Urothelium cell line (cell line): ENCODE measurements around the gene KAT6B.
A peak's percentile ranks its signal among the peaks of the same experiment; 100 is the strongest.

ENCODE experiments used
- DNase-seq: peaks from one replicate; pipeline ENCODE4 v3.0.0; 2011; ENCODE audit warnings: low spot score, mixed read lengths
- FAIRE-seq: peaks from 2 replicates; lab custom pipeline; 2011; peaks lifted over from hg19 to GRCh38; lab: Jason Lieb, UNC

The KAT6B gene

DNA sequence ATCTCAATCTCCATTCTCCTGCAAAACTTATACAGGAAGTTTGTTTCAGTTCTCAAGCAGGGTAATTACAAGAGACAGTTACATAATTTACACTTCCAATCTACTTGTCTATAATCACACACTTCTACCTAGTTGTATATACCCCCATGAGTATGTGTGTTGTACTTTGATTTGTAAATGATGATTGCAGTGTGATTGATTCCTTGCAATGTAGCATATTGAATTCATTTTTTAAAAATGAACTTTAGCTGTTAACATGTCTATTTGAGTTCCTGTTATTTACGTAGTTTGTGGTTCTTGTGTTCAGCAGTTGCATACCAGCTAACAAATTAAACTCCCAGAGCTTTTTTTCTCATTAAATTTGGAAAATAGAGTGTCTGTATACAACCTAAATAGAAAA, 182.6 kb downstream of the KAT6B start:
- no peak for DNase-seq
- no peak for FAIRE-seq

DNA sequence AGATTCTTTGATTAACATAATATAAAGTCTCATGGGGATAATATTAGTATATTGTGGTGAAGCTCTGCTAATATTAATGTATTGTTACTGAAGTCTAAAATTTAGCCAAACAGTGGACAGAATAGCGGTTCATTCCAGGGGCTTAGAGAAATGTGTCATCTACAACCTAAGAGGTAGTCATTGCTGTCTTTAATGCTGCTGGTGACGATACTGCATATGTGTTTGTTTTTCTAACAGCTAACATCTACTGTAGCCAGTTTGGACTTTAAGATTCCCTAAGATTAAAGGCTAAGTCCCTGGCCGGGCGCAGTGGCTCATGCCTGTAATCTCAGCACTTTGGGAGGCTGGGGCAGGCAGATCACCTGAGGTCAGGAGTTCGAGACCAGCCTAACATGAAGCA, 183.0 kb downstream of the KAT6B start:
- no peak for DNase-seq
- no peak for FAIRE-seq

DNA sequence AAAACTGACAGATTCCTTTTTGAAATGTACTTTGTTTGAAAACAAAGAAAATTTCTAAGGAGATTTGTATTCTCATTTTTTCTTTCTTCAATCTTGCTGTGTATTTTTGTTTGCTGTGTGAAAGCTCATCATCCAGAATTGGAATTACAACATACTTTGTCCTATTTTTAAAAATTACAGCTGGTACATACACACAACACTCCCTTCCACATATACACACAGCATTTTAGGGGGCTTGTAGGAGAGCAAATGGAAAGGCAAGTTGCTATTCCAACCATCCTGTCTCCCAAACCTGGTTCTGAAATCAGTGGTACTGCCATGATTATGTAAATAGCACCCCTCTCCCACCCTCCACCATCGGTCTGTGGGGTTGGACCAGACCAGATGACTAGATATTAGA, 184.0 kb downstream of the KAT6B start:
- DNase-seq (no peak), FAIRE-seq (no peak)

DNA sequence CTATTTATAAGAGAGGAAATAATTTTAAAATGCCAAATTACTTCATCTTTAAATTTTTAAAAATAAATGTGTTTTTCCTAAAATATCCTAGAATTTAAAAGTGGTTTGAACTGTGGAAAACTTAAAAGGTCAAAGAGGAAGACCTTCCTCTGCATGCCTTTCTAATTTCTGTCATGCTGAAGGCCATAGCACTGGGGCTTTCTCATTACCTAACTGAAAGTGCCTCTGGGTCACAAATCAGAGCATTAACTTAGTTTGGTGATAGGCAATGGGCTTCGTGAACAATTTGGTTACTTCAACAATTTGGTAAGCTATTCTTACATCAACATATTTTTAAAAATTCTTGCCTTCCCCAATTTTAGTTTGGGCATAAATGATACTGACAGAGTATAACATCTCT, 184.8 kb downstream of the KAT6B start:
- DNase-seq (no peak), FAIRE-seq (no peak)

DNA sequence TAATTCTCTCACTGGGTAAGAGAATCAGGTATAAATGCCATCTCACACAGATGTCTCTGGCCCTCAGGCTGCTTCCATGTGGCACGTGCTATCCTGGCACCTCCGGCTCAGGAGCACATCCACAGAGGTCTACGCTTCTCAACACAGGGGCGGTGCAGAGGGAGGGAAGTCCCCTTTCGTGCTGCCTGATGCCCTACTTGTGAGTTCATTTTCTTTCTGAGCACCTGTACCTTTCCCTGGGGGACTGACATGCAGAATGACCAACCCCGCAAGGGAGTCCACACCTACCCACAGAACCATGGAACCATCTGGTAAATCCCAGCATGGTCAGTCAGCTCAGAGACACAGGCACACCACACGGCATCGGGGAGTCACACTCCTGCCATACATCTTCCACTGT, 186.1 kb downstream of the KAT6B start:
- DNase-seq (no peak), FAIRE-seq (no peak)

DNA sequence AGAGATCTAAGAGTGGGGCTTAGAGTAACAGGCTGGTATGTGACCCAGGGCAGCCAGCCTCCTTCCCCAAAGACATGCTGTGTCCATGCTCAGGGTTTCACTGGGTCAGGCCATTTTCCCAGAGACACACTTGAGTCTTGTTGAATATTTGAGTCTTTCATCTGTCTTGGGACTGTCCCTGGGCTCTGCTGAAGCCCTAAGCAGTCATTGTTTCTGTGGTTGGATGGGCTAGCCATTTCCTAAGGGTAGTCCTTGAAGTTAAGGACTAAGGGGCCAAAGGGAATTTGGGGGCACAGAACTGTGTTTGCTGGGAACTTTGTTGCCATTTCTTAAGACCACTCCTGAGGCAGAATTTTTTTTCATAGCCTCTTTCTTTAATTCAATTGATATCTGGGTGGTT, 186.6 kb downstream of the KAT6B start:
- DNase-seq, result no peak
- no peak for FAIRE-seq

DNA sequence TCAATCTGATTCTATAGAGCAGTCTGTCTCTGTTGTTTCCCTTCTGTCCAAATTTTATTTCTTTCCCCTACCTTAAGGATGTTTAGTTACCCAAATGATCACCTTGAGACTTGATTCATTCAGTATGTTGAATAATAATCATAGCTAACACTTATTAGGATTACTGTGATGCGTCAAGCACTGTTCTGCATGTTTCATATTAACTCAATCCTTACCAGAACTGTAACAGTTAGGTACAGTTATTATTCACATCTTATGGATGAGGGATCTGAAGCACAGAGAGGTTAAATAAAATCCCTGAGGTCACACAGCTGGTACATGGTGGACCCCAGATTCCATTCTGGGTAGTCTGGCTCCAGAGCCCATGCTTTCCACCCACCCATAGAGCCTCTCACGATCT, 187.1 kb downstream of the KAT6B start:
- DNase-seq, result no peak

DNA sequence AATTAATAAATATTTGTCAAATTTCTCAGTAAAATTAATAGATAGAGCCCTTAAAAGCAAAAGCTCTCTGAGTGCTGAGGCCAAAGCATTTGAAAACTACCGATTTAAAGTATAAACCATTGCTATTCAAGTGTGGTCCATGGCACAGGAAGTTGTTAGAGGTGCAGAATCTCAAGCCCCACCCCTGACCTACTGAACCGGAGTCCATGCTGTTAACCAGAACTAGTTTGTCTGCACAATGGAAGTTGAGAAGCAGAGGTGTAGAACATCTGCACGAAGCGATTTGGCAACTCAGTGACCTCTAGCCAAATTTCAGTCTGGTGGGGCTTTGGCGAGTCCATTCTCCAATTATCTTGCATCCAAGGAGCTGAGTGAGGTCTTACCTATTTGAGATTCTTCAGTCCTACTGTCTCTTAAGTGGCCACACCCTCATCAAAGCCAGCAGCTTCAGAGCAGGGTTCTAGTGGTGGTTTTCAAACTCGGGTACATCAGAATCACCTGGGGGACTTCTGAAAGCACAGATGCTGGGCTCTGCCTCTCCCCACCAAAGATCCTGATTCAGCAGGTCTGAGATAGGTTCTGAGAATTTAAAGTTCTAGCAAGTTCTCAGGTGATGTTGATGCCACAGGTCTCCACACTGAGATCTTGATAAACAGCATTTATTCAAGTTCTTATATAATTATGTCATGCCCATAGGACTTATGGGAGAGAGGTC, 188.3 kb downstream of the KAT6B start:
- FAIRE-seq (no peak), DNase-seq (no peak)

More for the DNA sequence above, 187.1 kb downstream of the KAT6B start:
- no peak for FAIRE-seq

DNA sequence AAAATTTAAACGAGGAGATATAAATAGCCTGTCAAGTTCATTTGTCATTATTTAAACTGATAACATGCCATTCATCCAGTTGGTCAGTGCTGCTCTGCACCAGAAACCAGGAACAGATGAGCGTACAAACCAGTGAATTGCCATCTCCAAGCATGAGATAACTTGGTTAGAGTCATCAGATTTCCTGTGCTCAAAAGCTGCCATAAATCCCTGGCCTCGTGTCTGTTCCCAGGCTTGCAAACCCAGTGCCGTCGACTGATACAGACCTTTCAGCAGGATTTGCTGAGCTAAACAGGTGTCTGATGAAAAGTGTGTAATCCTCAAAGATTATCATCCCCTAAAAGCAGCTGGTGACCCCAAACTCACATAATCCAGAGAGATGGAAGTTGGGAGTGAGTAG, 189.0 kb downstream of the KAT6B start:
- DNase-seq, result no peak

DNA sequence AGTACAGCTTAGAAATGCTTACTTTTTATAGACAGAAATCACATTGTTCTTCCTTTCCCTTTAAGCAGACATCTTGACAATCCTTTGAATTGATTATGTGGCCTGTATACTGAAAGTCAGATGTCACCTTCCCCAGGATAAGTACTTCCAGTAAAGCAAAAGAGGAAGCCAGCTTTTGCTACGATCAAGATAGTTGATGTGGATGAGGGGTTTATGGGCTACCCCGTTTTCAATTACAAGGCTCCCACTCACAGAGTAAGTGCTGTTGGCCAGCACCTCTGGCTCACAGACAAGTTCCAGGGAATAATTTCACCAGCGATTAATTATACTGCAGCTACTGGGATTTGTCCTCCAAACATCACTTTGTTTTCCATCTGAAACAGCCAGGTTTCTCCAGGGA, 189.9 kb downstream of the KAT6B start:
- no peak for FAIRE-seq
- DNase-seq, result no peak

More for the DNA sequence above, 189.0 kb downstream of the KAT6B start:
- no peak for FAIRE-seq

DNA sequence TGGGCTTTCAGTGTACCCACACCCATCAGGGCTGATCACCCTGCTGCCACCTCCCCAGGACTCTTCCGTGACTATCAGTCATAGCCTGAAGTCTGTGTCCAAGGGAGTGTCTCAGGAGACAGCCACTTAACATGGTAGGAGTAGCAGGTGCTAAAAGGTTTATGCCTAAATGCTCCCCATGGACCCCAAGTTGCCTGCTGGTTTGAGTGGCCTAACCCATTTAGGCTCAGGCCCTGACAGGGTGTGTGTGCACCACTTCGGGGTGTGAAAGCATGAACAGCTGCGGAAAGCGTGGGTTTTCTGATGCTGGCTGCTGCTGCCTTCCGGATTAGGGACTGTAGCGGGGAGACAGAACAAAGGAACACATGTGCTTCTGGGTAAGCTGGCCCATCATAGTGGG, 191.9 kb downstream of the KAT6B start:
- no peak for DNase-seq
- no peak for FAIRE-seq

DNA sequence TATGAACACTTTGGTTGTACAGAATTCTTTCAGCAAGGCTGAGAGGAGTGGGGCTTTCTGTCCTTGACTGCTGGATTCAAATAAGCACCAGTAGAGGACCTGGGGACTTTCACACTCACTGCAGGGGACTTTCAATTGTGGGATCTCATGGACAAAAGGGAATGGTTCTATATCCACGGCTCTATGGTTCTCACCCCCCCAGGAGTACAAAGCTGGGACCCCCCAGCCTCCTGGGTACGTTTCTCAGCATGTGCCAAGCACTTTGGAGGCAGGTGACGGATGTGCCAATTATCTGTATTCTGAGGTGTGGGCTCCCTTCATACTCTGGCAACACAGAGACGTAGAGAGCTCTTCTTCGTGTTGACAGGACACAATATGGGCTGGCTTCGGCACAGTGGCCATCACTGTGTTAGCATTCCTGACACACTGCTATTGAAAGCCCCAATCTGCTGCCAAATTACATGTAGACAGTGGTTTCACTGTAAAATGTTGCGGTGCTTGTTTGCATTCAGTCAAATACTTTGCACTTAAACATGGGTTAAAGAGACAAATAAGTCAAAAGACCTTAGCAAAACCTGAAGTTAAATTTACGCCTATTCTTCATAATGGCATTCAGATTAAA, 192.4 kb downstream of the KAT6B start:
- FAIRE-seq (no peak), DNase-seq (no peak)

DNA sequence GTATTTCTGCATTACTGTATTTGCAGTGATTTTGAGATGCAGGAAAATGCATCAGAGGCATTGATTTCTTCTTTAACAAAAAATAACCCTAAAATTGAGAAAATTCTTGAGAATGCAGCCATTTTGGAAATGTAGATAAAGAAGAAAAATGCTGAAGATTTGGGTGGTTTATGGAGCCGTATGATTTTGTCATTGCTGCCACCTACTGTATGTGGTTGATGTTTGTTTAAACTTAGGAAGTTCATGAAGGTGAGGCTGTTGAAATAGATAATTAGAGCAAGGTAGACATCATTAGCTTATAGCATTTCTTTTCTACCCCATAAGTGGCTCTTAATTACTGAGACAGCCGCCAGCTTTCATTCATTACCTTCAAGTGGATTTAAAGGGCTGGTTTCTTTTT, 193.0 kb downstream of the KAT6B start:
- DNase-seq, result no peak
- no peak for FAIRE-seq

DNA sequence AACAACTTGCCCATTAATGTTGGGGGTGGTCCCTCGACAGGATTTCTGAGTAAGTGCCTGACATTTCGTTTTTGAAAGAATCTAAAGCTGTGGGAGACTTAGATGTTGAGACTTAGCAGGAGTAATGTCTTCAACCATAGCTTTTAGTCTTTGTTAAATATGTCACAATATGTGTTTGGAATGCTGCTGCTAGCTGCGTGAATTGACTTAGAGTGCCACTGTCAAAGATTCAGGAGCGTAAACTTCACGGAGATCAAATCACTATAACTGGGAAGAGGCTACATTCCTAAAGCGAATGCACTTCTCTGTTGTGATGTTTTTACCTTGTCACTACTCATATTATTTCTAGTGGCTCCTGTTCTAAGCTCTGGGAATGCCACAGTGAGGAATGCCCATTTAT, 193.8 kb downstream of the KAT6B start:
- DNase-seq, result no peak
- no peak for FAIRE-seq

DNA sequence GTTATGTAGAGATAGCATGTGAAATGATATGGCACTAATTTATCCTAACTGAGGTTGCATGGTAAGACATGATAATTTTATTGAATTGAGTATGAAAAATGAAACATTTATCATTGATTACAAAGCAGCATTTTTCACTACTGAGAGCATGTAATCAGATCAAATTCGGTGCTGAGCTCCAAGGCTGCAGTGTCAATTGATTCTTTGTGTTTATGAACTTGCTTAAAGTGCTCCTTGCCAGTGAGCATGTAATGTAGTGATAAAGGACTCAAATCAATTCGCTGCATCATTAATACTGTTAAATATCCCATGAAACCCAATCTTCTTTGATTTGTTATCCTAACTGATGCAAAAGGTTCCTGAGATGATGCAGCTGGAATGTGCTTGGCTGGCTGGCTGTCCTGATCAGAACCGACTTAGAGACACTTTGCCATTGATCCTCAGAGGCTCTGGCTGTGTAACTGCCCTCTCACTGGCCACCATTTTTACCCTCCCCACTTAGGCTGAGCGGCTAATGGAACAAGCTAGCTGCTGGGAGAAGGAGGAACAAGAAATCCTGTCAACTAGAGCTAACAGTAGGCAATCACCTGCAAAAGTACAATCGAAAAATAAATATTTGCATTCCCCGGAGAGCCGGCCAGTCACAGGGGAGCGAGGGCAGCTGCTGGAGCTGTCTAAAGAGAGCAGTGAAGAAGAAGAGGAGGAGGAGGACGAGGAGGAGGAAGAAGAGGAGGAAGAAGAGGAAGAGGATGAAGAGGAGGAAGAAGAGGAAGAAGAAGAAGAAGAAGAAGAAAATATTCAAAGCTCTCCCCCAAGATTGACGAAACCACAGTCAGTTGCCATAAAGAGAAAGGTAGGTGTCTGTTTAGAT, 195.2 kb downstream of the KAT6B start:
- FAIRE-seq (no peak), DNase-seq (no peak)

DNA sequence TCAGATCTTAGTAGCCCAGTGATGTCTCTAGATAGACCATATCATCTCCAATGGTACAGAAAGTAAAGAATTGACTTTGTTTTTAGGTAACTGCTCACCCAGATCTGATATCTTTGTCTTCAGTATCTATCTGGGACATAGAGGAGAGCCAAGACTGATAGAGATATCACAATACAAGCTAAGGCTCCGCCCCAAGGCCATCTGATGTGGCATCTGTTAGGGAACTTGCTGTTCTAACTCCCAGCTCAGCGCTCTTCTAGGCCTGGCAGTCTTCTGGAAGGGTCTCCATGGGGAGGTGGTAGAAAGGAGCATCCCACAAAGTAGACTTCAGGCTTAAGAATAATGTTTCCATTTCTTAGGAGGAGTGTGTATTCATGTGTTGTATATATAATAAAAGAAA, 196.7 kb downstream of the KAT6B start:
- DNase-seq (no peak), FAIRE-seq (no peak)

DNA sequence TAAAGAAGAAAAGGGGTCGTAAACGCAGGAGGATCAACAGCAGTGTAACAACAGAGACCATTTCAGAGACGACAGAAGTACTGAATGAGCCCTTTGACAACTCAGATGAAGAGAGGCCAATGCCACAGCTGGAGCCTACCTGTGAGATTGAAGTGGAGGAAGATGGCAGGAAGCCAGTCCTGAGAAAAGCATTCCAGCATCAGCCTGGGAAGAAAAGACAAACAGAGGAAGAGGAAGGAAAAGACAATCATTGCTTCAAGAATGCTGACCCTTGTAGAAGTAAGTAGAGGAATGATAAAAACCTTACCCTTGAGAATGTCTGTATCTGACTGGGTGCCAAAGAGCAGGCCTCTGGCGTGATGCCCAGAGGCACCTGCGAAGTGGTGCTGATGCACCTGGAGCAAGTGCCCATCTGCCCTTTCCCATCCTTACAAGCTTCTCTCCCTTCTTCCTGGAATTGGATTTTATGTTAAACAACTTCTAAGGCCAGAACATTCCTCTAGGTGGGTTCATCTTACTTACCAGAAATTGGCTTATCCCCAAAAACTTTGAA, 198.6 kb downstream of the KAT6B start:
- FAIRE-seq, result no peak
- no peak for DNase-seq

DNA sequence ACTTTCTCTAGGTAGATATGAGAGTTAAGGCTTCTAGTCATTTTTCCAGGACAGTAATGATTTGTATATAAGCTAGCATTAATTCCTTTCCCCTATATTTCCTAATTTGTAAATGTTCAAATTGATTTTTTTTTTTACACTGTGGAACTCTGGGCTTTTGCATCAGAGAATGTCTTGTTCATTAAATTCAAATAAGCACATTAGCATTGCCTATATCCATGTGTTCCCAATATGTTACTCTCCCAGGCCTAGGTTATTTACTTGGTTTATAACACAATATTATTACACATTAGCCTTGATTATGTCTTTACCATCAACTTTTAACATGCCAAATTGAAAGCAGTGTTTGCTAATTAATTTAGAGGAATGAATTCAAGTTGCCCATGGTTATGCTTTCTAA, 201.6 kb downstream of the KAT6B start:
- no peak for FAIRE-seq

DNA sequence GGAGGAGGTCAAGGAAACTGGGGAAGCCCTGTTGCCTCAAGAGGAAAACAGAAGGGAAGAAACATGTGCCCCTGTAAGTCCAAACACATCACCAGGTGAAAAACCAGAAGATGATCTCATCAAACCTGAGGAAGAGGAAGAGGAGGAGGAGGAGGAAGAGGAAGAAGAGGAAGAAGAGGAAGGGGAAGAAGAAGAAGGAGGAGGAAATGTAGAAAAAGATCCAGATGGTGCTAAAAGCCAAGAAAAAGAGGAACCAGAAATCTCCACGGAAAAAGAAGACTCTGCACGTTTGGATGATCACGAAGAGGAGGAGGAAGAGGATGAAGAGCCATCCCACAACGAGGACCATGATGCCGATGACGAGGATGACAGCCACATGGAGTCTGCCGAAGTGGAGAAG, 202.3 kb downstream of the KAT6B start:
- FAIRE-seq, result no peak
- no peak for DNase-seq

More for the DNA sequence above, 201.6 kb downstream of the KAT6B start:
- DNase-seq, result no peak

DNA sequence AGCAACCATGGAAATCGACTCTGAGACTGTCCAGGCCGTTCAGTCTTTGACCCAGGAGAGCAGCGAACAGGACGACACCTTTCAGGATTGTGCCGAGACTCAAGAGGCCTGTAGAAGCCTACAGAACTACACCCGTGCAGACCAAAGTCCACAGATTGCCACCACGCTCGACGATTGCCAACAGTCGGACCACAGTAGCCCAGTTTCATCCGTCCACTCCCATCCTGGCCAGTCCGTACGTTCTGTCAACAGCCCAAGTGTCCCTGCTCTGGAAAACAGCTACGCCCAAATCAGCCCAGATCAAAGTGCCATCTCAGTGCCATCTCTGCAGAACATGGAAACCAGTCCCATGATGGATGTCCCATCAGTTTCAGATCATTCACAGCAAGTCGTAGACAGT, 203.0 kb downstream of the KAT6B start:
- DNase-seq (no peak), FAIRE-seq (peak; percentile 13)

DNA sequence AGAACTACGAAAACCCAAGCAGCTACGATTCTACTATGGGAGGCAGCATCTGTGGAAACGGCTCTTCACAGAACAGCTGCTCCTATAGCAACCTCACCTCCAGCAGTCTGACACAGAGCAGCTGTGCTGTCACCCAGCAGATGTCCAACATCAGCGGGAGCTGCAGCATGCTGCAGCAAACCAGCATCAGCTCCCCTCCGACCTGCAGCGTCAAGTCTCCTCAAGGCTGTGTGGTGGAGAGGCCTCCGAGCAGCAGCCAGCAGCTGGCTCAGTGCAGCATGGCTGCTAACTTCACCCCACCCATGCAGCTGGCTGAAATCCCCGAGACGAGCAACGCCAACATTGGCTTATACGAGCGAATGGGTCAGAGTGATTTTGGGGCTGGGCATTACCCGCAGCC, 203.5 kb downstream of the KAT6B start:
- DNase-seq, result no peak
- no peak for FAIRE-seq

DNA sequence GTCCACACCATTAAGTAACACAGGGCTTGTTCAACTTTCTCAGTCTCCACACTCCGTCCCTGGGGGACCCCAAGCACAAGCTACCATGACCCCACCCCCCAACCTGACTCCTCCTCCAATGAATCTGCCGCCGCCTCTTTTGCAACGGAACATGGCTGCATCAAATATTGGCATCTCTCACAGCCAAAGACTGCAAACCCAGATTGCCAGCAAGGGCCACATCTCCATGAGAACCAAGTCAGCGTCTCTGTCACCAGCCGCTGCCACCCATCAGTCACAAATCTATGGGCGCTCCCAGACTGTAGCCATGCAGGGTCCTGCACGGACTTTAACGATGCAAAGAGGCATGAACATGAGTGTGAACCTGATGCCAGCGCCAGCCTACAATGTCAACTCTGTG, 204.0 kb downstream of the KAT6B start:
- DNase-seq, result no peak
- FAIRE-seq, result no peak
